AG04450 (cell line): ENCODE measurements around the gene NOB1. TPM values are rescaled to one million over a fixed set of nuclear protein-coding genes. Genes with fewer than 3 reads are reported as not detected.

ENCODE experiments used
- CTCF ChIA-PET: fragments of 300-600, 350-600 bp; formaldehyde crosslinking; extraction: SDS; loops from one replicate; lab custom pipeline; 2022; ENCODE audit warnings: antibody characterized with exemption, inconsistent platforms; lab: Charles Lee
- POLR2A ChIA-PET: fragments of 350-600 bp; formaldehyde crosslinking; extraction: SDS; loops from one replicate; lab custom pipeline; 2021; ENCODE audit warnings: antibody characterized with exemption, inconsistent platforms; lab: Yijun Ruan, JAX
- DNase-seq: peaks from one replicate; pipeline ENCODE4 v3.0.0-alpha.2; 2011; ENCODE audit warnings: low read depth, low spot score
- H3K27ac ChIP-seq: one replicate; pipeline ENCODE4 v1.5.1; 2012; ENCODE audit warnings: low read depth, low read length, control low read depth
- H3K27me3 ChIP-seq: one replicate; pipeline ENCODE4 v1.6.0; 2012; ENCODE audit warnings: low read length; ENCODE audit not compliant: control insufficient read depth, insufficient read depth
- H3K4me3 ChIP-seq: 2 replicates; pipeline ENCODE4 v1.5.1; 2011; ENCODE audit warnings: mild to moderate bottlenecking, low read depth, low read length, control low read depth
- H3K9me3 ChIP-seq: 2 replicates; pipeline ENCODE4 v1.5.1; 2012; ENCODE audit warnings: low read length; ENCODE audit not compliant: control insufficient read depth, insufficient read depth
- polyA plus RNA-seq: library from polyadenylated mRNA; depleted of rRNA; stranded (reverse); fragments of >200 nt; gene quantifications from 2 replicates; pipeline ENCODE4 v1.2.3, GENCODE V29; 2011; rRNA removed
- small RNA-seq: library from RNA; depleted of rRNA; stranded (forward); fragments of <200 nt; gene quantifications from one replicate; pipeline ENCODE3, GENCODE V24; 2012; ENCODE audit warnings: low read depth; ENCODE audit not compliant: insufficient read length
- TF ChIP-seq, protein P1 (sequence below): IDR thresholded peaks from 2 replicates; pipeline ENCODE4 v1.5.1; 2011; ENCODE audit warnings: low read depth, low read length, control low read depth, inconsistent platforms

NOB1 gene
- polyA plus RNA-seq, 1 experiment: 58.7 TPM

DNA sequence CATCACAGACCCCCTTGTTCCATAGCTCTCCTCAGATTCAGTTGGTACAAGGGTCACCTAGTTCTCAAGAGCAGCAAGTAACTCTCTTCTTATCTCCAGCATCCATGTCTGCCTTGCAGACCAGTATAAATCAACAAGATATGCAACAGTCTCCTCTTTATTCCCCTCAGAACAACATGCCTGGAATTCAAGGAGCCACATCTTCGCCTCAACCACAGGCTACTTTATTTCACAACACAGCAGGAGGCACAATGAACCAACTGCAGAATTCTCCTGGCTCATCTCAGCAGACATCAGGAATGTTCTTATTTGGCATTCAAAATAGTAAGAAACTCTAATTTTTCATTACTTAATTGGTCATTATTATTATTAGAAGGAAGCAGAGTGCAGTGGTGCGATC, 60.8 kb downstream of the NOB1 start:
- ChIA-PET POLR2A (no interaction called here), CTCF (interaction anchor here (1.3 kb wide), 1 partner anchor 61 kb away, joined by 3 read pairs; the partner anchor contains the start of gene NOB1)

DNA sequence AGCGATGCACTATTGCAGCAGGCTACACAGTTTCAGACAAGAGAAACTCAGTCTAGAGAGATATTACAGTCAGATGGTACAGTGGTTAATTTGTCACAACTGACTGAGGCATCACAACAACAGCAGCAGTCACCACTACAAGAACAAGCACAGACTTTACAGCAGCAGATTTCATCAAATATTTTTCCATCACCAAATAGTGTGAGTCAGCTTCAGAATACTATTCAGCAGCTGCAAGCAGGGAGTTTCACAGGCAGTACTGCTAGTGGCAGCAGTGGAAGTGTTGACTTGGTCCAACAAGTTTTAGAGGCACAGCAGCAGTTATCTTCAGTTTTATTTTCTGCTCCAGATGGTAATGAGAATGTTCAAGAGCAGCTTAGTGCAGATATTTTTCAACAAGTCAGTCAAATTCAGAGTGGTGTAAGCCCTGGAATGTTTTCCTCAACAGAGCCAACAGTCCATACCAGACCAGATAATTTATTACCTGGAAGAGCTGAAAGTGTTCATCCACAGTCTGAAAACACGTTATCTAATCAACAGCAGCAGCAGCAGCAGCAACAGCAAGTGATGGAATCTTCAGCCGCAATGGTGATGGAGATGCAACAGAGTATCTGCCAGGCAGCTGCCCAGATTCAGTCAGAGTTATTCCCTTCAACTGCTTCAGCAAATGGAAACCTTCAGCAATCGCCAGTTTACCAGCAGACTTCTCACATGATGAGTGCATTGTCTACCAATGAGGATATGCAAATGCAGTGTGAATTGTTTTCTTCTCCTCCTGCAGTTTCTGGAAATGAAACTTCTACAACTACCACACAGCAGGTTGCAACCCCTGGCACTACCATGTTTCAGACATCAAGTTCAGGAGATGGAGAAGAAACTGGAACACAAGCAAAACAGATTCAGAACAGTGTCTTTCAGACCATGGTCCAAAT, 62.5 kb downstream of the NOB1 start:
- TF ChIP-seq, protein P1, sequence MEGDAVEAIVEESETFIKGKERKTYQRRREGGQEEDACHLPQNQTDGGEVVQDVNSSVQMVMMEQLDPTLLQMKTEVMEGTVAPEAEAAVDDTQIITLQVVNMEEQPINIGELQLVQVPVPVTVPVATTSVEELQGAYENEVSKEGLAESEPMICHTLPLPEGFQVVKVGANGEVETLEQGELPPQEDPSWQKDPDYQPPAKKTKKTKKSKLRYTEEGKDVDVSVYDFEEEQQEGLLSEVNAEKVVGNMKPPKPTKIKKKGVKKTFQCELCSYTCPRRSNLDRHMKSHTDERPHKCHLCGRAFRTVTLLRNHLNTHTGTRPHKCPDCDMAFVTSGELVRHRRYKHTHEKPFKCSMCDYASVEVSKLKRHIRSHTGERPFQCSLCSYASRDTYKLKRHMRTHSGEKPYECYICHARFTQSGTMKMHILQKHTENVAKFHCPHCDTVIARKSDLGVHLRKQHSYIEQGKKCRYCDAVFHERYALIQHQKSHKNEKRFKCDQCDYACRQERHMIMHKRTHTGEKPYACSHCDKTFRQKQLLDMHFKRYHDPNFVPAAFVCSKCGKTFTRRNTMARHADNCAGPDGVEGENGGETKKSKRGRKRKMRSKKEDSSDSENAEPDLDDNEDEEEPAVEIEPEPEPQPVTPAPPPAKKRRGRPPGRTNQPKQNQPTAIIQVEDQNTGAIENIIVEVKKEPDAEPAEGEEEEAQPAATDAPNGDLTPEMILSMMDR: no peak
- H3K4me3 ChIP-seq: no peak overlapping the region
- no peaks in the 10 kb centered on the region for H3K27me3 ChIP-seq
- no peak for DNase-seq
- H3K27ac ChIP-seq: peak overlapping the region; percentile 59
- CTCF ChIA-PET: no interaction called here
- POLR2A ChIA-PET: no interaction called here
- H3K9me3 ChIP-seq: no peaks in the 10 kb centered on the region

More for the DNA sequence above, 60.8 kb downstream of the NOB1 start:
- H3K27me3 ChIP-seq: no peaks in the 10 kb centered on the region
- DNase-seq: no peak
- TF ChIP-seq, protein P1: no peak
- H3K4me3 ChIP-seq: no peak overlapping the region
- no peaks in the 10 kb centered on the region for H3K9me3 ChIP-seq
- no peak overlapping the region for H3K27ac ChIP-seq

Small RNA genes within 50 kb of the gene (small RNA-seq; reads per million reads assigned to genes)
- gene RF00091: not detected

Other genes starting within 250 kb of the NOB1 start
- 31.2 and 36.9 TPM in 2 replicates for gene NFAT5, start 189.0 kb downstream of the NOB1 start, polyA plus RNA-seq
- gene NQO1, start 28.4 kb downstream of the NOB1 start, polyA plus RNA-seq: 557 and 580 TPM in 2 replicates
- gene WWP2, start 7.4 kb upstream of the NOB1 start, polyA plus RNA-seq: 13.1 and 13.4 TPM in 2 replicates
- 0.12 TPM in 1 of 2 replicates, not detected in the other for gene CLEC18A, start 196.4 kb upstream of the NOB1 start, polyA plus RNA-seq